GM12892 (cell line): ENCODE data around the gene CAMTA1.

ENCODE experiments used
- DNase-seq: peaks from one replicate; pipeline ENCODE4 v3.0.0; 2011; ENCODE audit not compliant: insufficient read length
- FAIRE-seq: peaks from 2 replicates; lab custom pipeline; 2011; peaks lifted over from hg19 to GRCh38; lab: Jason Lieb, UNC
- POLR2A ChIP-seq: IDR thresholded peaks from 2 replicates; pipeline ENCODE4 v1.6.1; 2011; ENCODE audit warnings: low read depth, low read length, control low read depth
- POLR2AphosphoS5 ChIP-seq: IDR thresholded peaks from 2 replicates; pipeline ENCODE4 v1.6.1; 2011; ENCODE audit warnings: low read depth, low read length, control low read depth
- TAF1 ChIP-seq: IDR thresholded peaks from 2 replicates; pipeline ENCODE4 v1.6.1; 2011; ENCODE audit warnings: low read depth, mild to moderate bottlenecking, control low read depth, low read length, borderline replicate concordance

The CAMTA1 gene

DNA sequence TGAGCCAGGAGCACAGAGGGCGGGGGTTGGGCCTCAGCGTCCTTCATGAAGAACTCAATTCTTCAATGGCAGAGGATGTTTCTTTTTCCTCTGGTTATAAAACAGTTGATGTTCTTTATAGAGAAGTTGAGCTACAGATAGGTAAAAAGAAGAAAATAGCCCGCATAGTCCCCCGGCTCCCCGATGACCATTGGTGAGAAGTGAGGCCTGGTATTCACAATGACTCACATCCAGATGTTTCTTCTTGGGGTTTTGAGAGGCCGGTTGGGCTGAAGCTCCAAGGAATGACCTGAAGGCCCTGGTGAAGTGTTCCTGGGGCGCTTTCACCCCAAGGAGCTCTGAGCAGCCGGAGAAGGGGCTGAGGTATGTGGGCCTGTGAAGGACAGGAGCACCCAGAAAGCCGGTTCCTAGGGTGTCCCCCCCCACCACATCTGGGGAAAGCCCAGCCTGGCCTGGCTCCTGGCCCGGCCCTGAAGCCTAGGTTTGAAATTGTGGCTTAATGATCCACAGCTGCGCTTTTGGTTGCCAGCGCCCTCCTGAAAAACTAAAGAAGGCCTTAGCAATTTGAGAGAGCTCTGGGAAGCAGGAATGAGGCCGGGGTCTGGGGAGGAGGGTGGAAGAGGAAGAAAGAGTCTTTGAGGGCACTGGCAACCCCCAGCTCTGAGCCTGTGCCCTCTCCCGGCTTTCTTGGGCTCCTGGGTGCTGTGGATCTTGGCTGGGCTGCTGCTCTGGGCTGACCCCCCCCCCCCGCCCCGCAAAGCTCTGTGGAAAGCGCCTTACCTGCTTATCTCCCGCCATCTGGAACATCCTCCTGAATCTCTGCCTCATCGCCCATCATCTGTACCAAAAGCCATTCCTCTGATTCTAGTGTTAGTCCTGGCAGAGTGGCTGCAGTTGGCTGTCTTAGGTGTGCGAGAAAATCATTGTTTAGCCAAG lies 444.7 kb downstream of the CAMTA1 start:
- no peak for DNase-seq
- FAIRE-seq, result no peak
- TF ChIP-seq TAF1 (no peak), POLR2AphosphoS5 (no peak), POLR2A (no peak)

DNA sequence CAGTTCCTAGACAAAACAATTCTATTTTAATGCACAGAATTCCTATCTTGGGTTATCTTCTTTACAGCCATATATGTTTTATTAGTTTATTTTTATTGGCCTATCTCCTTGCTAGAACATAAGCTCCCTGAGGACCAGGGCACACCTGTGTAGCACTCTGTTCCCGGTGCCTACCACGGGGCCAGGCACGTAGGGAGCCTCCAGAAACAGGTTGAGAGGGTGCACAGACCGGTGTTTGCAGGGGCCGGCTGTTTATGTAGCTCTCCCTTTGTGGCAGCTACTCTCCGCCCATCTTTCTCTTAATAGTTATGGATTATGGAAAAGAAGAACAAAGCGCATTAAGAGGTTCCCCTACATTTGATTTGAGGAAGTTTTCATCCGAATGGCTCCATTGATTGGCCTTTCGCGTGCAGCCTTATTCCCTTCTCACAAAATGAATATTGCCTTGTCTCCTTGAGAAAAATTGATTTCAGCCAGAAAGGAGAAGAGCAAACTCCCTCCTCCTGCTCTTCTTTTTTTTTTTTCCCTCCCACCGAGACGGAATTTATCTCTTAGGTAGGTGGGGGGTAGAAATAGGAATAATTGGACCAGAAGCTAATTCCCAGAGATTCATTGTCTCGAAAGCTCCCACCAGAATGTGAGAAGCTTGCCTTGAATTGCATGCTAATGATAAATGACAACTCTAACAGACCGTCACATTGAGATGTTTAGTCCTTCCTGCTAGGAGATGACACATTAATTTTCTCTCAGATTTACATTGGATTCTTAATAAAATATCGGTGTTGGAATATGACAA lies 447.4 kb downstream of the CAMTA1 start:
- FAIRE-seq (no peak), DNase-seq (no peak)
- TF ChIP-seq TAF1 (no peak), POLR2AphosphoS5 (no peak), POLR2A (no peak)

DNA sequence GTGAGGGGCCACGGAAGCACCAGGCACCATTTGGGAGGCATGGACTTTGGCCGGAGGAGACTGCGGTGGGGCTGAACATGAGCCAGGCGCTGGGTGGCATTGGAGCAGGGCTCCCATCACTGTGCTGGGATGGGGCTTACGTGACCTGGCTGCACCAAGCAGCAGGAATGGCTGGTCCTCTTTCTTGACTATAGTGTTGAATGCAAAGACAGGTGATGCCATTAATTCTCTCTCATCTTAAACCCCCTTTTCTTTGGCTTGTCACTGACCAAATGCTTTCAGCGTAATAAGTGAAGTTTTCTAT lies 447.9 kb downstream of the CAMTA1 start:
- no peak for TF ChIP-seq POLR2A
- TF ChIP-seq TAF1, result no peak
- no peak for TF ChIP-seq POLR2AphosphoS5
- DNase-seq (no peak), FAIRE-seq (no peak)

DNA sequence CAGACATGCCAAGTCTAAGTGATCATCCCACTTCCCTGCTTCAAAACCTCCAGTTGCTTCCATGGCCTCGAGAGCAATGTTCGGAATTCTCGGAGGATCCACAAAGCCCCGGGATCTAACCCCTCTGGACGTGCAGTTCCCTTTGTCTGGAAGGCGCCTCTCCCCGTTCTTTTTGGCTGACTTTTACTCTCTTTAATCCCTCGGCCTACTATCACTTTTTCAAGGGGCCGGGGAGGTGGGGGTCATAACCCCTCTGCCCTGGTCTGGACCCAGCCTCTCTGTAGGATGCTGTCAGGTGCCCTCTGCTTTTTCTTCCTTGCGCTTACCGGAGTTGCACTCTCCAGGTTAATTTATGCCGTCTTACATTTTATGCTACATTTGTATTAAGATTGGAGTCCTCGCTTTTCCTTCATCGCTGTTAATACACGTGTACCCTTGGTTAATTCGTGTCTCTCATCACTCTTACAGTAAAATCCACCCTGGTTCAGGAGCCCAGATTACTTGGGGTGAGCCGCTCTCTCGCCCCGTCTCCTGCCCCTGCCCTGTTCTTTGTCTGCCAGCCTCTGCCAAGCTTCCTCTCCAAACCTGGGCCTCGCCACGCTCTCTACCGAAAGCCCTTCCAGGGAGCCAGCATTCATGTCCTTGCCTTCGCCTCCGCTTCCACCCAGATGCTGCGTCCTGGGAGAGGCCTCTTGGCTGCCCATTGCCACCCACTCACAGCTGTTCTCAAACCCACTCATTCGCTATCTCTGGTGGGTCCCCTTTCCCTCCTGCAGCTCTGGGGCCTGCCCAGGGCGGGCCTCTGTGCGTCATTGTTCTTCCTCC lies 448.6 kb downstream of the CAMTA1 start:
- DNase-seq (no peak), FAIRE-seq (no peak)
- no peak for TF ChIP-seq TAF1
- TF ChIP-seq POLR2AphosphoS5, result no peak

DNA sequence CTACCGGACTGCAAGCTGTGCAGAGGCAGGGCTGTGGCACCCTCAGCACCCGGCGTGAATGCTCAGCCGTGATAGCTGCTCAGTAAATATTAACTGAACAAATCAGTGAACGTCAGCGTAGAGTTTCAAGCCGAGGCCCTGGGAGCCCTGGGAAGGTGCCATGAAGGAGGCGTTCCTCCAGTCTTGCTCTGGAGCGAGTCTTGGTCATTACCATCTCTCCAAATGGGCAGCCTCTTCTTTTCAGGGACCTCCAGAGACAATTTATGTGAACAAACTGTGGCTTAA lies 449.2 kb downstream of the CAMTA1 start:
- DNase-seq (no peak), FAIRE-seq (no peak)
- no peak for TF ChIP-seq POLR2AphosphoS5
- TF ChIP-seq TAF1, result no peak
- no peak for TF ChIP-seq POLR2A

DNA sequence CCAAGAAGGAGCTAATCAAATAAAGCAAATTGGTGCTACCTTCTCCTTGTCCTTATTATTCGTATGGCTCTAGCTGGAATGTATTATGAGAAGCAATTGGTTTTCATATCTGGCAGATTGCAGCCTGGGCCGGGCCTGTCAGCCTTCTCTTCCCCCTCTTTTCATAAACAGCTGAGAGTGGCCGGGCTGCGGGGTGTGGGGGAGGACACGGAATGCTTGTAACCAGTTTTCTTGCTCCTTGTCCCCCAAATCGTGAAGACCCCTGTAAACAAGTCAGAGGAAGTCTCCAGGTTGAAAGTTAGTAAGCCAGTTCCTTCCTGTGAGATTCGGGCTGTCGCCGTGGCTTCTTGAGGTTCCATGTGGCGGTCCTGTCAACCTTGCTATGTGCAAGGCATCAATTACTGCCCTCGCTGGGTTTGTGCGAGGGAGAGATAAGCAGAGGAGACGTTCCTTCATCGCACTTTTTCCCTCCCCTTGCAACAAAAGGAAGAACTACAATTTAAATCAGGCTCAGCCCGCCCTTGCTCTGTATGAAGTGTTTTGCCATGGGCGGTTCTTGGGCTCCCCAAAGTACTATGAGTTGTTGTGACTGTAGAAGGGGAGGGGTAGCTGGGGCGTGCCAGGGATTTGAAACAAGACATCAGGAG lies 450.7 kb downstream of the CAMTA1 start:
- DNase-seq (no peak), FAIRE-seq (no peak)
- no peak for TF ChIP-seq POLR2AphosphoS5
- no peak for TF ChIP-seq TAF1
- no peak for TF ChIP-seq POLR2A

DNA sequence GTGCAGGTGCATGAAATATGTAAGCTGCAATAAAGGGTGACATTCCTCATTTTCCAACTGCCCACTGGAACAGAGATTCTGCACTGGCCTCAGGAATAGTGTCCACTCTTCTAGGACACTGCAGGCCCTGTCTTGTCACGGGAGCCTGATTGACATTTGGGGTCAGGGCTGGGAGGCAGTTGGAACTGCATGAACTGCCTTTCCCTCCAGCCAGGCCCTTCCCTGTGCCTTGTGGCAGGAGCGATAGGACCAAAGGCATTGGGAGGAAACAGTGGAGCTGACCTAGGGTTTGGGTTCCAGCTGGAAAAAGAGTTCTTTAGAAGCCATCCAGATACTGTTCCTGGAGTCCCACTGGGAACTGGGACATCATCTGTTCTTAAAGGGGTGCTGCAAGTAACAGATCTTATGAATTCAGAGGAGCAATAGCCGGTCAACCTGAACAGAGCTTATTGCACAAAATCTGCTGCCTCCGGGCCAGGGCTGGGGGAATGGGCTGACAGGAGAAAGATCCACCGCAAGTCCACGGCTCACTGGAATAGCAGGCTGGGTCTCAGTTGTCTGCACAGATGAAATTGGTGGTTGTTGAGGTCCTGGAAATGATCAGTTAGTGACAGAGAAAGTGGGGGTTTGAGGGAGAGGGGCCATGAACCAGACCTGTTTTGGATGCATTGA lies 451.7 kb downstream of the CAMTA1 start:
- DNase-seq (no peak), FAIRE-seq (no peak)
- no peak for TF ChIP-seq TAF1

DNA sequence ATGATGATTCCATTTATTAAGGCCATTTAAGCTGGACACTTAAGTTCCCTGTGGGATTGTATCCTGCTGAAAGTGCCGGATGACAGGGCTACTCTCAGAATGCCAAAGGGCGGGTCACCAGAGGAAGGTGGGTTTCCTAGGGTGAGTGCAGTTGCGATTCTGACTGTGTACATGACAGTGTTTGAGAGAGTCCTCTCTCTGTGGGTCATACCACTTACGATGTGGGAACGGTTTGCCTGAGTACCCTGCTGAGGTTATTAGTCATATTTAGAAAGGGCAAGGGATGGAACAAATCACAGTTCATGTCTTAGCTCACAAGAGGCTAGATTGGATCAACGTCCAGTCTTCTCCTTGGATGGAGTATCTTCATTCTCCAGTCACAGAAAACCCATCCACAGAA lies 461.9 kb downstream of the CAMTA1 start:
- DNase-seq, result no peak
- FAIRE-seq, result no peak
- no peak for TF ChIP-seq POLR2A
- no peak for TF ChIP-seq TAF1
- TF ChIP-seq POLR2AphosphoS5, result no peak

DNA sequence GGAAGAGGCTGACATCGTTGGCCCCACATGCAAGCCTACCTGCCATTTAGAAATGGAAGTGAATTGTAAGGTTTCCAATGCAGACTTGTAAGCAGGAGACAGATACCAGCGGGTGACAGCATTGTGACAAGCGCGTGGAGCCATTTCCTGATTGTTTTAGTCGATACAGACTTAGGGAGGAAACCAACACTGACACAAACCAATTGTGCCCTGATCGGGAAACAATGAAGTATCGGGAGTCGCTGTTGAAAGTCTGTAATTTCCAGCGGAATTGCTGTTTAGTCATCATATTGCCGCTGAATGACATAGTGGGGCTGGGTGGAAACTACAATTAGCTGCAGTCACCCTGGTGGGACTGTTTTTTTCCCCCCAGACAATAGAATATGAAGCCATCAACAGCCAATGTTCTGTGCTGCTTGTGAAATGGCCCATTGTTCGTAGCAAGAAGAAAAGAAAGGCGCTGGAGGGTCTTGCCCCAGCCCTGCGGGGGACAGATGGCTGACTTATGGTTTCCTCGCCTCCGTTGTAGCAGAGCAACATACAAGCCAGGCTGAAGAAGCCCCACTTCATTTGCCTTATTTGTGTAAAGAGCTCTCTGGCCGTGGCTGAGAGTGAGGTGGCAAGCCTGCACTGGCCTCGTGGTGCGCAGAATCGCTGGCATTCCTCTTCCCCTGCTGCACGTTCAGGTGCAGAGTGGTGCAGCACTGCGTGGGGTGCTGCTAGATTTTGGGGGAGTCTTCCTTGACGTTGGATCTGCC lies 462.7 kb downstream of the CAMTA1 start:
- DNase-seq (no peak), FAIRE-seq (no peak)
- TF ChIP-seq POLR2A (no peak), POLR2AphosphoS5 (no peak), TAF1 (no peak)

DNA sequence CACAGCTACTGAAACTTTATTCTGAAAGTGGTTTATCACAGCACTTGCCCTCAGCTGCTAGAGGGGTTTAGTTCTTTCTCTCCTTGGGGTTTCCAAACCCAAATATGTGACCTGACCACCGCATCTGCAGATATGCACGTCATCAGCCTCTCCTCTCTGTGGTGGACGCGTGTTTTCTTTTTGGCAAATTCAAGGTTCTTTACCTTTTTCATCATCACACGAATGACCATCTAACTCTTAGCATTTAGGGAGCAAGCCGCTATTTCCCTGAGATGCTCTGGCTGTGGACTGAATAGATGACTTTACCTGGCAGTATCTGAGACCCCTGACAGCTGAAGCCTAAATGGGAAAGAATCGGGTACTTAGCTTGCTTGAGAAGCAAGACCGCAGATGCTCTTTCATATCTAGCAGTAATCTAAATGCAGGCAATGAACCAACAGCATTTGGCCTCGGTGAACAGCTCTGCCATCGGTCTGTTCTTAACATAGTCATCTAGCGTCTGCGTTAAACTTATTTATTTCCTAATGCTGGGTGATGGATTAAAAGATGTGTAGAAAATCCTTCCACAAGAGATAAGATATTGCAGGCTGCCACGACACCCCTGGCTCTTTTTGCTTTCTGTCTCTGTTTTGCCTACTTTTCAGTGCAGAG lies 463.4 kb downstream of the CAMTA1 start:
- no peak for FAIRE-seq
- TF ChIP-seq TAF1 (no peak), POLR2A (no peak), POLR2AphosphoS5 (no peak)
- no peak for DNase-seq
